ENCODE results near the gene GNG5. TPM values are rescaled to one million over a fixed set of nuclear protein-coding genes. Genes with fewer than 3 reads are reported as not detected.
A peak's percentile ranks its signal among the peaks of the same experiment; 100 is the strongest.

Gene GNG5
- total and polyA plus RNA-seq, 2 experiments from 2014 or later, result 71.5 to 674 TPM

DNA sequence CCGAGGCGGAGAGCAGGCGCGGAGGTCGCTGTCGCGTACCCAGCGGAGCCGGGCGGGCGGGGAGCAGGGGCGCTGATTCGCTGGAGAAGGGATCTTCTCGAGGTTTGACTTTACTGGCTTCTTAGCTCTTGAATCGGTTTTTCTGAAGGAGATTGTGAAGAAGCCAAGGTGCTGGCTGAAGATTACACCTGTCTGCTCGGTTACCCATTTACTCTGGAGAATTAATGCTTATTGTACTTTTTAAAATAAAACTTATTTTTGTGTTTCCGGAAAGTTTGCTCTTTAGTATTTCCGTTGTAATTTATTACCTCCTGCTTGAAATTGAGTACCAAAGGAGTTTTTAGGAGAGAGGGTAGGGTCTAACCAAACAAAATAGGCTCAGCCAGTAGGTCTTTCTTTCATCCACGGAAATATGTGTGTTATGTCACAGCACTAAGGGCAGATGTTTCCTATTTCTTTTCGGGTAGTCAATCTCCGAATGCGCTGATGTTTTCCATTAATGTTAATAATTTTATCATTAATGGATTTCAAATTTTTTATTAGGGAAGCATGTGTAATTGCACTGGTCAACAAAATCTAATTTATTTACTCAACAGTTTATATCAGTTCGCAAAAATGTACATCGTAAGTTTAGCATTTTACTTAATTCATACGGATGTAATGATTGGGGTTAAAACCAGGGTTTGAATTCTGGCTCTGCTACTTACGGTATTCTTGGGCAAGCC, 510 bp upstream of the GNG5 start:
- Mint-ChIP-seq H3K4me3 (peak overlapping the region; percentile 93), H3K4me1 (peaks cover 21% of the 10 kb centered on the region), H3K9me3 (peaks cover 9% of the 10 kb centered on the region; the same call in 1 of the 3 replicates), H3K36me3 (ENCODE audit: low read depth) (peaks cover 10% of the 10 kb centered on the region; the same call in 2 of the 3 replicates), H3K27ac (peak overlapping the region; percentile 95), H3K27me3 (ENCODE audit: insufficient read depth, low read depth, poor library complexity) (peaks cover 12% of the 10 kb centered on the region)
- peak; percentile 79 for DNase-seq (ENCODE audit: low spot score)
- no peaks in the 10 kb centered on the region for H3K36me3 ChIP-seq (ENCODE audit: insufficient read depth)
- peaks cover 12% of the 10 kb centered on the region for H3K27me3 ChIP-seq (ENCODE audit: insufficient read depth)
- peak overlapping the region; percentile 96 for H3K4me3 ChIP-seq
- peaks cover 34% of the 10 kb centered on the region for H3K79me2 ChIP-seq (replicated peaks; ENCODE audit: insufficient read depth)
- H2AFZ ChIP-seq, result peak overlapping the region; percentile 85
- peak overlapping the region; percentile 71 for H3K27ac ChIP-seq (ENCODE audit: low read depth)
- peaks cover 10% of the 10 kb centered on the region; the same call in 1 of the 2 replicates for H4K20me1 ChIP-seq (replicated peaks; ENCODE audit: insufficient read depth)
- no peaks in the 10 kb centered on the region; the same call in 1 of the 2 replicates for H3K9me2 ChIP-seq (ENCODE audit: insufficient read depth)
- H3F3A ChIP-seq (replicated peaks; ENCODE audit: low read depth), result no peaks in the 10 kb centered on the region
- TF ChIP-seq EZH2 (IDR thresholded peaks at IDR 0.05; ENCODE audit: low read depth, unreplicated experiment) (no peak), NANOG (IDR thresholded peaks at IDR 0.05; ENCODE audit: borderline replicate concordance) (no peak), ZNF114 (CRISPR knock-in tag; IDR thresholded peaks at IDR 0.05) (no peak), CTCF (conservative IDR thresholded peaks at IDR 0.05; ENCODE audit: low read depth in 2 of 2) (no peak), CREB1 (CRISPR knock-in tag; IDR thresholded peaks at IDR 0.05; ENCODE audit: low read depth) (no peak), EZH2phosphoT487 (IDR thresholded peaks at IDR 0.05; ENCODE audit: unreplicated experiment) (no peak), JUNB (IDR thresholded peaks at IDR 0.05; ENCODE audit: unreplicated experiment) (no peak), STAT1 (IDR thresholded peaks at IDR 0.05; ENCODE audit: unreplicated experiment) (no peak), POLR2AphosphoS5 (IDR thresholded peaks at IDR 0.05; ENCODE audit: low read depth) (no peak), ZNF331 (CRISPR knock-in tag; IDR thresholded peaks at IDR 0.05; ENCODE audit: low read depth) (no peak)
- TF ChIP-seq, protein P1, sequence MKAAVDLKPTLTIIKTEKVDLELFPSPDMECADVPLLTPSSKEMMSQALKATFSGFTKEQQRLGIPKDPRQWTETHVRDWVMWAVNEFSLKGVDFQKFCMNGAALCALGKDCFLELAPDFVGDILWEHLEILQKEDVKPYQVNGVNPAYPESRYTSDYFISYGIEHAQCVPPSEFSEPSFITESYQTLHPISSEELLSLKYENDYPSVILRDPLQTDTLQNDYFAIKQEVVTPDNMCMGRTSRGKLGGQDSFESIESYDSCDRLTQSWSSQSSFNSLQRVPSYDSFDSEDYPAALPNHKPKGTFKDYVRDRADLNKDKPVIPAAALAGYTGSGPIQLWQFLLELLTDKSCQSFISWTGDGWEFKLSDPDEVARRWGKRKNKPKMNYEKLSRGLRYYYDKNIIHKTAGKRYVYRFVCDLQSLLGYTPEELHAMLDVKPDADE (IDR thresholded peaks at IDR 0.05), result no peak
- TF ChIP-seq, protein P2, sequence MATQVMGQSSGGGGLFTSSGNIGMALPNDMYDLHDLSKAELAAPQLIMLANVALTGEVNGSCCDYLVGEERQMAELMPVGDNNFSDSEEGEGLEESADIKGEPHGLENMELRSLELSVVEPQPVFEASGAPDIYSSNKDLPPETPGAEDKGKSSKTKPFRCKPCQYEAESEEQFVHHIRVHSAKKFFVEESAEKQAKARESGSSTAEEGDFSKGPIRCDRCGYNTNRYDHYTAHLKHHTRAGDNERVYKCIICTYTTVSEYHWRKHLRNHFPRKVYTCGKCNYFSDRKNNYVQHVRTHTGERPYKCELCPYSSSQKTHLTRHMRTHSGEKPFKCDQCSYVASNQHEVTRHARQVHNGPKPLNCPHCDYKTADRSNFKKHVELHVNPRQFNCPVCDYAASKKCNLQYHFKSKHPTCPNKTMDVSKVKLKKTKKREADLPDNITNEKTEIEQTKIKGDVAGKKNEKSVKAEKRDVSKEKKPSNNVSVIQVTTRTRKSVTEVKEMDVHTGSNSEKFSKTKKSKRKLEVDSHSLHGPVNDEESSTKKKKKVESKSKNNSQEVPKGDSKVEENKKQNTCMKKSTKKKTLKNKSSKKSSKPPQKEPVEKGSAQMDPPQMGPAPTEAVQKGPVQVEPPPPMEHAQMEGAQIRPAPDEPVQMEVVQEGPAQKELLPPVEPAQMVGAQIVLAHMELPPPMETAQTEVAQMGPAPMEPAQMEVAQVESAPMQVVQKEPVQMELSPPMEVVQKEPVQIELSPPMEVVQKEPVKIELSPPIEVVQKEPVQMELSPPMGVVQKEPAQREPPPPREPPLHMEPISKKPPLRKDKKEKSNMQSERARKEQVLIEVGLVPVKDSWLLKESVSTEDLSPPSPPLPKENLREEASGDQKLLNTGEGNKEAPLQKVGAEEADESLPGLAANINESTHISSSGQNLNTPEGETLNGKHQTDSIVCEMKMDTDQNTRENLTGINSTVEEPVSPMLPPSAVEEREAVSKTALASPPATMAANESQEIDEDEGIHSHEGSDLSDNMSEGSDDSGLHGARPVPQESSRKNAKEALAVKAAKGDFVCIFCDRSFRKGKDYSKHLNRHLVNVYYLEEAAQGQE (IDR thresholded peaks at IDR 0.05; ENCODE audit: unreplicated experiment), result no peak
- TF ChIP-seq, protein P3, sequence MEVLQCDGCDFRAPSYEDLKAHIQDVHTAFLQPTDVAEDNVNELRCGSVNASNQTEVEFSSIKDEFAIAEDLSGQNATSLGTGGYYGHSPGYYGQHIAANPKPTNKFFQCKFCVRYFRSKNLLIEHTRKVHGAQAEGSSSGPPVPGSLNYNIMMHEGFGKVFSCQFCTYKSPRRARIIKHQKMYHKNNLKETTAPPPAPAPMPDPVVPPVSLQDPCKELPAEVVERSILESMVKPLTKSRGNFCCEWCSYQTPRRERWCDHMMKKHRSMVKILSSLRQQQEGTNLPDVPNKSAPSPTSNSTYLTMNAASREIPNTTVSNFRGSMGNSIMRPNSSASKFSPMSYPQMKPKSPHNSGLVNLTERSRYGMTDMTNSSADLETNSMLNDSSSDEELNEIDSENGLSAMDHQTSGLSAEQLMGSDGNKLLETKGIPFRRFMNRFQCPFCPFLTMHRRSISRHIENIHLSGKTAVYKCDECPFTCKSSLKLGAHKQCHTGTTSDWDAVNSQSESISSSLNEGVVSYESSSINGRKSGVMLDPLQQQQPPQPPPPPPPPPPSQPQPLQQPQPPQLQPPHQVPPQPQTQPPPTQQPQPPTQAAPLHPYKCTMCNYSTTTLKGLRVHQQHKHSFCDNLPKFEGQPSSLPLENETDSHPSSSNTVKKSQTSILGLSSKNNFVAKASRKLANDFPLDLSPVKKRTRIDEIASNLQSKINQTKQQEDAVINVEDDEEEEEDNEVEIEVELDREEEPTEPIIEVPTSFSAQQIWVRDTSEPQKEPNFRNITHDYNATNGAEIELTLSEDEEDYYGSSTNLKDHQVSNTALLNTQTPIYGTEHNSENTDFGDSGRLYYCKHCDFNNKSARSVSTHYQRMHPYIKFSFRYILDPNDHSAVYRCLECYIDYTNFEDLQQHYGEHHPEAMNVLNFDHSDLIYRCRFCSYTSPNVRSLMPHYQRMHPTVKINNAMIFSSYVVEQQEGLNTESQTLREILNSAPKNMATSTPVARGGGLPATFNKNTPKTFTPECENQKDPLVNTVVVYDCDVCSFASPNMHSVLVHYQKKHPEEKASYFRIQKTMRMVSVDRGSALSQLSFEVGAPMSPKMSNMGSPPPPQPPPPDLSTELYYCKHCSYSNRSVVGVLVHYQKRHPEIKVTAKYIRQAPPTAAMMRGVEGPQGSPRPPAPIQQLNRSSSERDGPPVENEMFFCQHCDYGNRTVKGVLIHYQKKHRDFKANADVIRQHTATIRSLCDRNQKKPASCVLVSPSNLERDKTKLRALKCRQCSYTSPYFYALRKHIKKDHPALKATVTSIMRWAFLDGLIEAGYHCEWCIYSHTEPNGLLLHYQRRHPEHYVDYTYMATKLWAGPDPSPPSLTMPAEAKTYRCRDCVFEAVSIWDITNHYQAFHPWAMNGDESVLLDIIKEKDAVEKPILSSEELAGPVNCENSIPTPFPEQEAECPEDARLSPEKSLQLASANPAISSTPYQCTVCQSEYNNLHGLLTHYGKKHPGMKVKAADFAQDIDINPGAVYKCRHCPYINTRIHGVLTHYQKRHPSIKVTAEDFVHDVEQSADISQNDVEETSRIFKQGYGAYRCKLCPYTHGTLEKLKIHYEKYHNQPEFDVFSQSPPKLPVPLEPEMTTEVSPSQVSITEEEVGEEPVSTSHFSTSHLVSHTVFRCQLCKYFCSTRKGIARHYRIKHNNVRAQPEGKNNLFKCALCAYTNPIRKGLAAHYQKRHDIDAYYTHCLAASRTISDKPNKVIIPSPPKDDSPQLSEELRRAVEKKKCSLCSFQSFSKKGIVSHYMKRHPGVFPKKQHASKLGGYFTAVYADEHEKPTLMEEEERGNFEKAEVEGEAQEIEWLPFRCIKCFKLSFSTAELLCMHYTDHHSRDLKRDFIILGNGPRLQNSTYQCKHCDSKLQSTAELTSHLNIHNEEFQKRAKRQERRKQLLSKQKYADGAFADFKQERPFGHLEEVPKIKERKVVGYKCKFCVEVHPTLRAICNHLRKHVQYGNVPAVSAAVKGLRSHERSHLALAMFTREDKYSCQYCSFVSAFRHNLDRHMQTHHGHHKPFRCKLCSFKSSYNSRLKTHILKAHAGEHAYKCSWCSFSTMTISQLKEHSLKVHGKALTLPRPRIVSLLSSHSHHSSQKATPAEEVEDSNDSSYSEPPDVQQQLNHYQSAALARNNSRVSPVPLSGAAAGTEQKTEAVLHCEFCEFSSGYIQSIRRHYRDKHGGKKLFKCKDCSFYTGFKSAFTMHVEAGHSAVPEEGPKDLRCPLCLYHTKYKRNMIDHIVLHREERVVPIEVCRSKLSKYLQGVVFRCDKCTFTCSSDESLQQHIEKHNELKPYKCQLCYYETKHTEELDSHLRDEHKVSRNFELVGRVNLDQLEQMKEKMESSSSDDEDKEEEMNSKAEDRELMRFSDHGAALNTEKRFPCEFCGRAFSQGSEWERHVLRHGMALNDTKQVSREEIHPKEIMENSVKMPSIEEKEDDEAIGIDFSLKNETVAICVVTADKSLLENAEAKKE (CRISPR knock-in tag; IDR thresholded peaks at IDR 0.05), result no peak
- peak overlapping the region; percentile 99 for H3K4me2 ChIP-seq
- peaks cover 28% of the 10 kb centered on the region for H3K4me1 ChIP-seq (ENCODE audit: insufficient read depth)
- peak; percentile 66 for ATAC-seq

All from GM23338 (cell line).